PC-3 (cell line): Measurements from ENCODE around the gene CPEB1. TPM values are rescaled to one million over a fixed set of nuclear protein-coding genes. Genes with fewer than 3 reads are reported as not detected.
"Not testable (repeated sequence)": the region's sequence is repeated elsewhere in the genome, so short reads cannot be mapped to it uniquely, and the experiment has no call there.

ENCODE experiments used
- ATAC-seq: fragments of 200-7000 bp; cut with Tn5 transposase; 2 replicates; pipeline ENCODE4 v1.9.1; 2020; ENCODE audit warnings: mild to moderate bottlenecking, moderate library complexity
- BruUV-seq: library from RNA; stranded (reverse); fragments of 400-500 nt; replicated peaks from 2 replicates; lab custom pipeline; 2021; lab: Mats Ljungman, UMichigan
- CTCF ChIA-PET: fragments of 300-600 bp; sonication (Branson Sonifier 250); formaldehyde crosslinking; loops from one replicate; lab custom pipeline; 2022; ENCODE audit warnings: antibody characterized with exemption; lab: Charles Lee
- POLR2A ChIA-PET: fragments of 300-600 bp; sonication (Branson Sonifier 250); formaldehyde crosslinking; loops from one replicate; lab custom pipeline; 2022; ENCODE audit warnings: antibody characterized with exemption; ENCODE audit not compliant: unreplicated experiment; lab: Charles Lee
- DNase-seq: peaks from one replicate; pipeline ENCODE4 v3.0.0-alpha.2; 2015
- H2AFZ ChIP-seq: fragments of 300-600 bp; sonication (generic); 2 replicates; pipeline ENCODE4 v1.6.0; 2016; ENCODE audit warnings: antibody characterized with exemption, low read length
- H3F3A ChIP-seq: fragments of 300-600 bp; sonication (generic); one replicate; pipeline ENCODE4 v1.6.0; 2017; ENCODE audit warnings: antibody characterized with exemption, low read length, control low read depth, mild to moderate bottlenecking; ENCODE audit not compliant: unreplicated experiment
- H3K27ac ChIP-seq: fragments of 300-600 bp; sonication (generic); 2 replicates; pipeline ENCODE4 v1.5.1; 2016; ENCODE audit warnings: mild to moderate bottlenecking, low read length
- H3K27me3 ChIP-seq: fragments of 300-600 bp; sonication (generic); 2 replicates; pipeline ENCODE4 v1.6.1; 2016; ENCODE audit warnings: low read length, mixed read lengths
- H3K36me3 ChIP-seq: fragments of 300-600 bp; sonication (generic); 2 replicates; pipeline ENCODE4 v1.6.1; 2016; ENCODE audit warnings: low read depth, mixed run types, low read length, mixed read lengths
- H3K4me1 ChIP-seq: fragments of 300-600 bp; sonication (generic); 2 replicates; pipeline ENCODE4 v1.5.1; 2016; ENCODE audit warnings: low read length; ENCODE audit not compliant: insufficient read depth
- H3K4me2 ChIP-seq: fragments of 300-600 bp; sonication (generic); 2 replicates; pipeline ENCODE4 v1.6.0; 2016; ENCODE audit warnings: low read length
- H3K4me3 ChIP-seq: fragments of 300-600 bp; sonication (generic); 2 replicates; pipeline ENCODE4 v1.5.1; 2016; ENCODE audit warnings: mild to moderate bottlenecking, low read length, mixed read lengths
- H3K79me2 ChIP-seq: fragments of 300-600 bp; sonication (generic); 2 replicates; pipeline ENCODE4 v1.6.1; 2017; ENCODE audit warnings: low read length, mixed read lengths
- H3K9ac ChIP-seq: fragments of 300-600 bp; sonication (generic); 2 replicates; pipeline ENCODE4 v1.6.0; 2016; ENCODE audit warnings: mild to moderate bottlenecking, low read length
- H3K9me2 ChIP-seq: fragments of 300-600 bp; sonication (generic); replicated peaks from 2 replicates; pipeline ENCODE4 v1.6.1; 2016; ENCODE audit warnings: mixed run types, low read length, mixed read lengths
- H3K9me3 ChIP-seq: fragments of 300-600 bp; sonication (generic); 2 replicates; pipeline ENCODE4 v1.6.1; 2016; ENCODE audit warnings: low read length, mixed read lengths
- H4K20me1 ChIP-seq: fragments of 300-600 bp; sonication (generic); 2 replicates; pipeline ENCODE4 v1.6.1; 2016; ENCODE audit warnings: low read length, mixed read lengths
- CTCF ChIP-seq: fragments of 300-600 bp; sonication (generic); conservative IDR thresholded peaks from 2 replicates; pipeline ENCODE4 v1.5.1; 2017; ENCODE audit warnings: antibody characterized with exemption, low read depth, mild to moderate bottlenecking, low read length
- EZH2 ChIP-seq: fragments of 300-600 bp; sonication (generic); IDR thresholded peaks from one replicate; pipeline ENCODE4 v1.6.1; 2017; ENCODE audit warnings: antibody characterized with exemption, mild to moderate bottlenecking, low read length; ENCODE audit not compliant: unreplicated experiment
- EZH2phosphoT487 ChIP-seq: fragments of 300-600 bp; sonication (generic); IDR thresholded peaks from 2 replicates; pipeline ENCODE4 v1.6.1; 2018; ENCODE audit warnings: mild to moderate bottlenecking, antibody characterized with exemption, low read length, borderline replicate concordance
- intact Hi-C: fragments of 100-400 bp; cut with micrococcal nuclease; formaldehyde crosslinking; loops from 2 replicates; pipeline ENCODE4 v1.9.0; 2023
- total RNA-seq: library from RNA; depleted of rRNA; stranded (reverse); fragments of >200 nt; gene quantifications from 2 replicates; pipeline ENCODE4 v1.2.3, GENCODE V29; 2014

The CPEB1 gene
- total RNA-seq, 1 experiment from 2014 or later, result 3.3 TPM

- Histone ChIP-seq H3K27ac (no peak overlapping the region), H3K36me3 (no peaks in the 10 kb centered on the region), H2AFZ (no peak overlapping the region), H3K9me3 (no peaks in the 10 kb centered on the region), H3K4me3 (no peak overlapping the region), H3K79me2 (no peaks in the 10 kb centered on the region), H3K9ac (no peak overlapping the region), H3F3A (no peaks in the 10 kb centered on the region), H3K9me2 (no peaks in the 10 kb centered on the region), H3K27me3 (peaks cover 12% of the 10 kb centered on the region), H3K4me1 (no peaks in the 10 kb centered on the region), H4K20me1 (no peaks in the 10 kb centered on the region), H3K4me2 (no peak overlapping the region)
- ATAC-seq (no peak), DNase-seq (no peak)
- BruUV-seq, result no TSS peak
- intact Hi-C loops, result no loop called here
- ChIA-PET CTCF (no interaction called here), POLR2A (no interaction called here)
- TF ChIP-seq CTCF (no peak), EZH2 (no peak), EZH2phosphoT487 (no peak)
These were observed 716 bp downstream of the CPEB1 start for GRCh38 chr15:82646250-82647044.

- BruUV-seq, H2AFZ ChIP-seq, H3K36me3 ChIP-seq, H3K27ac ChIP-seq, H3K9me2 ChIP-seq, intact Hi-C loops, ATAC-seq, H3K4me3 ChIP-seq, H3K4me2 ChIP-seq, H4K20me1 ChIP-seq, H3K9ac ChIP-seq, POLR2A ChIA-PET, H3K4me1 ChIP-seq, H3K79me2 ChIP-seq, CTCF ChIA-PET, DNase-seq, H3F3A ChIP-seq, H3K9me3 ChIP-seq: not testable (repeated sequence)
- peaks cover 25% of the 10 kb centered on the region for H3K27me3 ChIP-seq
These were observed 2.0 kb downstream of the CPEB1 start for GRCh38 chr15:82644967-82645852.

GRCh38 chr15:82643992-82644391 lies 3.2 kb downstream of the CPEB1 start:
- Histone ChIP-seq H3K27ac (no peak overlapping the region), H3K9me2 (no peaks in the 10 kb centered on the region), H3K4me2 (no peak overlapping the region), H3K4me3 (no peak overlapping the region), H3F3A (no peaks in the 10 kb centered on the region), H3K9me3 (no peaks in the 10 kb centered on the region), H3K79me2 (no peaks in the 10 kb centered on the region), H2AFZ (no peak overlapping the region), H3K4me1 (no peaks in the 10 kb centered on the region), H3K36me3 (no peaks in the 10 kb centered on the region), H3K27me3 (peaks cover 37% of the 10 kb centered on the region), H3K9ac (no peak overlapping the region), H4K20me1 (no peaks in the 10 kb centered on the region)
- ChIA-PET POLR2A (interaction anchor here (0.5 kb wide), 1 partner anchor 56 kb away, joined by 4 read pairs; no protein-coding TSS in a partner anchor), CTCF (no interaction called here)
- no peak for DNase-seq
- intact Hi-C loops, result no loop called here
- BruUV-seq, result no TSS peak
- TF ChIP-seq EZH2phosphoT487 (no peak), EZH2 (no peak), CTCF (no peak)
- no peak for ATAC-seq
